IMR-90 (cell line): ENCODE data around the gene CLIC4.

Source experiments
- BHLHE40 ChIP-seq: fragments of 150-350 bp; IDR thresholded peaks from 2 replicates; pipeline ENCODE4 v1.6.1; 2016; ENCODE audit warnings: mild to moderate bottlenecking, low read depth, low read length
- CEBPB ChIP-seq: IDR thresholded peaks from 2 replicates; pipeline ENCODE4 v1.6.1; 2012; ENCODE audit warnings: low read depth, low read length, improper control_type of control experiment
- CHD1 ChIP-seq: IDR thresholded peaks from 2 replicates; pipeline ENCODE4 v1.6.1; 2012; ENCODE audit warnings: low read depth, low read length, improper control_type of control experiment
- MAFK ChIP-seq: IDR thresholded peaks from 2 replicates; pipeline ENCODE4 v1.6.1; 2012; ENCODE audit warnings: low read depth, low read length, improper control_type of control experiment
- MXI1 ChIP-seq: IDR thresholded peaks from 2 replicates; pipeline ENCODE4 v1.6.1; 2012; ENCODE audit warnings: low read depth, mild to moderate bottlenecking, low read length, moderate library complexity, borderline replicate concordance
- NFE2L2 ChIP-seq: fragments of 150-350 bp; IDR thresholded peaks from 2 replicates; pipeline ENCODE4 v1.6.1; 2016; ENCODE audit warnings: low read depth, mild to moderate bottlenecking, low read length
- POLR2A ChIP-seq: IDR thresholded peaks from 2 replicates; pipeline ENCODE4 v1.6.1; 2012; ENCODE audit warnings: mild to moderate bottlenecking, low read depth, low read length
- RAD21 ChIP-seq: IDR thresholded peaks from 2 replicates; pipeline ENCODE4 v1.6.1; 2012; ENCODE audit warnings: low read length, improper control_type of control experiment
- RCOR1 ChIP-seq: IDR thresholded peaks from 2 replicates; pipeline ENCODE4 v1.6.1; 2012; ENCODE audit warnings: mild to moderate bottlenecking, low read length, improper control_type of control experiment; ENCODE audit not compliant: insufficient replicate concordance
- TF ChIP-seq, protein P1 (sequence below): conservative IDR thresholded peaks from 2 replicates; pipeline ENCODE4 v1.5.1; 2012; ENCODE audit warnings: mild to moderate bottlenecking, low read depth, low read length, improper control_type of control experiment
- TF ChIP-seq, protein P2 (sequence below): fragments of 150-350 bp; IDR thresholded peaks from 2 replicates; pipeline ENCODE4 v1.6.1; 2016; ENCODE audit warnings: low read depth, mild to moderate bottlenecking, low read length, moderate library complexity, borderline replicate concordance

DNA sequence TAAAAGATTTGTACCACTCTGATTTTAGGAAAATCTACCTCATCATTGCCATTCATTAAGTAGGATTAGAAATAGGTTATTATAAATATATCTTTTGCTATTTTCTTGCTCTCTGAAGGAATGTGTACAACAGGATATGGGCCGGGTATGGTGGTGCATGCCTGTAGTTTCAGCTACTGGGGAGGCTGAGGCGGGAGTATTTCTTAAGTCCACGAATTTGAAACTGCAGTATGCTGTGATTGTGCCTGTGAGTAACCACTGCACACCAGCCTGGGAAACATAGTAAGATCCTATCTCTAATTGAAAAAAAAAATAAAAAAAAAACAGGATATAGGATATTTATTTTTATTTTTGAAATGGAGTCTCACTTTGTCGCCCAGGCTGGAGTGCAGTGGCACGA lies 50.0 kb downstream of the CLIC4 start:
- TF ChIP-seq, protein P1, sequence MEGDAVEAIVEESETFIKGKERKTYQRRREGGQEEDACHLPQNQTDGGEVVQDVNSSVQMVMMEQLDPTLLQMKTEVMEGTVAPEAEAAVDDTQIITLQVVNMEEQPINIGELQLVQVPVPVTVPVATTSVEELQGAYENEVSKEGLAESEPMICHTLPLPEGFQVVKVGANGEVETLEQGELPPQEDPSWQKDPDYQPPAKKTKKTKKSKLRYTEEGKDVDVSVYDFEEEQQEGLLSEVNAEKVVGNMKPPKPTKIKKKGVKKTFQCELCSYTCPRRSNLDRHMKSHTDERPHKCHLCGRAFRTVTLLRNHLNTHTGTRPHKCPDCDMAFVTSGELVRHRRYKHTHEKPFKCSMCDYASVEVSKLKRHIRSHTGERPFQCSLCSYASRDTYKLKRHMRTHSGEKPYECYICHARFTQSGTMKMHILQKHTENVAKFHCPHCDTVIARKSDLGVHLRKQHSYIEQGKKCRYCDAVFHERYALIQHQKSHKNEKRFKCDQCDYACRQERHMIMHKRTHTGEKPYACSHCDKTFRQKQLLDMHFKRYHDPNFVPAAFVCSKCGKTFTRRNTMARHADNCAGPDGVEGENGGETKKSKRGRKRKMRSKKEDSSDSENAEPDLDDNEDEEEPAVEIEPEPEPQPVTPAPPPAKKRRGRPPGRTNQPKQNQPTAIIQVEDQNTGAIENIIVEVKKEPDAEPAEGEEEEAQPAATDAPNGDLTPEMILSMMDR: no peak
- TF ChIP-seq POLR2A (no peak), MXI1 (no peak), CHD1 (no peak), NFE2L2 (no peak), RCOR1 (no peak), RAD21 (no peak), MAFK (no peak), CEBPB (no peak), BHLHE40 (no peak)
- TF ChIP-seq, protein P2, sequence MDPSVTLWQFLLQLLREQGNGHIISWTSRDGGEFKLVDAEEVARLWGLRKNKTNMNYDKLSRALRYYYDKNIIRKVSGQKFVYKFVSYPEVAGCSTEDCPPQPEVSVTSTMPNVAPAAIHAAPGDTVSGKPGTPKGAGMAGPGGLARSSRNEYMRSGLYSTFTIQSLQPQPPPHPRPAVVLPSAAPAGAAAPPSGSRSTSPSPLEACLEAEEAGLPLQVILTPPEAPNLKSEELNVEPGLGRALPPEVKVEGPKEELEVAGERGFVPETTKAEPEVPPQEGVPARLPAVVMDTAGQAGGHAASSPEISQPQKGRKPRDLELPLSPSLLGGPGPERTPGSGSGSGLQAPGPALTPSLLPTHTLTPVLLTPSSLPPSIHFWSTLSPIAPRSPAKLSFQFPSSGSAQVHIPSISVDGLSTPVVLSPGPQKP: no peak
